NCI-H2171 (cell line): ENCODE data around the gene ZZZ3.
"Not testable (repeated sequence)": the region's sequence is repeated elsewhere in the genome, so short reads cannot be mapped to it uniquely, and the experiment has no call there.

Experiments
- DNase-seq: peaks from one replicate; lab custom pipeline; 2025; lab: John Stamatoyannopoulos, UW

The ZZZ3 gene

DNA sequence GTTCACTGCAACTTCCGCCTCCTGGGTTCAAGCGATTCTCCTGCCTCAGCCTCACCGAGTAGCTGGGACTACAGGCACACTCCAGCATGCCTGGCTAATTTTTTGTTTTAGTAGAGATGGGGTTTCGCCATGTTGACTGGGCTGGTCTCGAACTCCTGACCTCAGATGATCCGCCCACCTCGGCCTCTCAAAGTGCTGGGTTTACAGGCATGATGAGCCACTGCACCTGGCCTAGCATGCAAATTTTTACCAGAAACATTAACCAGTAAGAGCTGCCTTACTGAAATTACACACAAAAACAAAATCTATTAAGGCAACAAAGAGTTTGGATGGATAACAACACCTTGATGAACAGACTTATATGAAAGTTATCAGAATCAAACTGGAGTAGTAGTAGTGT is 12.1 kb downstream of the ZZZ3 start:
- no peak for DNase-seq

DNA sequence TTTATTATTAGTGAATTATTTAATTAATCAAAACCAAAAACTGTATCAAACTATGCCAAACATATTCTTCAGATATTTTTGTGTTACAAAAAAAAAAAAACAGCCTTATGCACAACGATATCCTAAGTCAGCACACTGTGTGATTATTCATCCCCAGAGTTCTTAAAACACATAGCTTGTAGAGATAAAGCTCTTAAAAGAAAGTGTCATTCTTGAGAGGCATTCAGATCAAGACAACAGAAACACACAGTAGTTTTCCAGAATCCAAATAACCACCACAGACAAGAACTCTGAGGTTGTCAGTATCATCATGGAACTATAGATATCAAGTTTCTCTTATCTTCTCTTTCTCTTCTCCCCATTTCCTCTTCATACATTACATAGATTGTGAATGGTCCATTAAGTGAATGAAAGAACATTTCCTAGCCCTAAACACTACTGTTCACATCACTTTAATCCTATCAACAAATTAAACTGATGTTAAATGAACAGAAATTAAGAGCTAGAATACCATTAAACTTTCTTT is 13.5 kb downstream of the ZZZ3 start:
- DNase-seq = no peak

DNA sequence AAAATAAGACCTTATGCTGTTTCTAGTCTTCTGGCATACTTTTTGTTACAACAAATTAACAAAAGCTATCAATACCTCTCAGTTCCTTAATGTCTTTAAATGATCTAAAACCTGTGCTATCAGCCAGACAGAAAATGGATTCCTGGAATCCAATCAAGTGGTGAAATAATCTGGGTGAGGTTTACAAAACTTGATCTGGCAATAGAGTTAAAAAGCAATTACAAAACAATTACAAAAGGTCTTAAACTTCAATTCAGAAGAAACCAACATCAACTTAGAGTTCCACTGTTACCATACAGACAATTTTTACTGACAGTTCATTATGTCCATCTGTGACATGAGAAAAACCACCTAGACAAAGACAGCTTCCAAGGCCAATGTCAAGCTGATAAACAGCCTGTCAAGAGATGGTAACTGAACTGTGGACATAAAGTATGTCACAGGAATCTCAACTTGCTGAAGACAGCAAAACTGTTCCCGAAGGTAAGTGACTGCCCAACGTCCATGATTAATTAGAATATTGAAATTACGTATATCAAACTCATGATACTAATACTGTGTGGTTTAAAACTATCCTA is 17.4 kb downstream of the ZZZ3 start:
- no peak for DNase-seq

DNA sequence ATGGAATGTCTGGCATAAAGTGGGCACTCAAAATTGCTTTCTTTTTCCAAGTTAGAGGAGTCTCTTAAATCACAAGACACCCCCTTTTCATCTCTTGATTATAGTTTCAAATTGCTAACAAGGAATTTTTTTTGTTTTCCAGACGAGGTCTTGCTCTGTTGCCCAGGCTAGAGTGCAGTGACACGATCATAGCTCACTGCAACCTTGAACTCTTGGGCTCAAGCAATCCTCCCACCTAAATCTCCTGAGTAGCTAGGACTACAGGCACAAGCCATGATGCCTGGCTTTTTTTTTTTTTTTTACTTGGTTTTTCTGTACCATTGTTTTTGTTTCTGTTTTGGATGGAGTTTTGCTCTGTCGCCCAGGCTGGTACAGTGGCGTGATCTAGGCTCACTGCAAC is 20.8 kb downstream of the ZZZ3 start:
- no peak for DNase-seq

DNA sequence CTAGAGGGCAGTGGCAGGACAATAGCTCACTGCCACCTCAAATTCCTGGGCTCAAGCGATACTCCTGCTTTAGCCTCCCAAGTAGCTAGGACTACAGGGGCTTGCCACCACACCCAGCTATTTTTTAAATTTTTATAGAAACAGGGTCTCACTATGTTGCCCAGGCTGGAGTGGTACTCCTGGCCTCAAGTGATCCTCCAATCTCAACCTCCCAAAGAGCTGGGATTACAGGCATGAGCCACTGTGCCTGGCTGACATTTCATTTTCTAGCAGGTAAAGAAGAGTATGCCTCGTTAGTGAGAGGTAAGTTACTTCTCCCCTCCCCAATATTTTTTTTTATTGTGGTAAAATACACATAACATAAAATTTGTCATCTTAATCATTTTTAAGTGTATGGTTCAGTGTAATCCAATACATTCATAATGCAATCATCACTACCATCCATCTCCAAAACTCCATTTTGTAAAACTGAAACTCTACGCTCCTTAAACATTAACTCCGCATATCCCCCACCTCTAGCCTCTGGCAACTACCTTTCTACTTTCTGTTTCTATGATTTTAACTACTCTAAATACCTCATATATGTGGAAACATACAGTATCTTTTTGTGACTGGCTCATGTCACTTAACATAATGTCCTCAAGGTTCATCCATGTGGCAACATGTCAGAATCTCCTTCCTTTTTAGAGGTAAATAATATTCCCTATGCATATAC is 22.4 kb downstream of the ZZZ3 start:
- no peak for DNase-seq

DNA sequence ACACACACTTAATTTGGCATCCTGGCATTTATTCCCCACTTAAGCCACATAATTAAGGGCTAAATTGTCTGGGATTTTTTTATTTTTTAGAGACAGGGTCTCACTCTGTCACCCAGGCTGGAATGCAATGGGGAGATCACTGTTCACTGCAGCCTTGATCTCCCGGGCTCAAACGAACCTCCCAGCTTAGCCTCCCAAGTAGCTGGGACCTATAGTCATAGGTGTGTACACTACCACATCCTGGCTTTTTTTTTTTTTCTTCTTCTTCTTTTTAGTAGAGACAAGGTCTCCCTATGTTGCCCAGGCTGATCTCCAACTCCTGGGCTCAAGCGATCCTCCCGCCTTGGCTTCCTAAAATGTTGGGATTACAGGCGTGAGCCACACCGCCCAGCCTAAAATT is 24.2 kb downstream of the ZZZ3 start:
- DNase-seq = no peak

DNA sequence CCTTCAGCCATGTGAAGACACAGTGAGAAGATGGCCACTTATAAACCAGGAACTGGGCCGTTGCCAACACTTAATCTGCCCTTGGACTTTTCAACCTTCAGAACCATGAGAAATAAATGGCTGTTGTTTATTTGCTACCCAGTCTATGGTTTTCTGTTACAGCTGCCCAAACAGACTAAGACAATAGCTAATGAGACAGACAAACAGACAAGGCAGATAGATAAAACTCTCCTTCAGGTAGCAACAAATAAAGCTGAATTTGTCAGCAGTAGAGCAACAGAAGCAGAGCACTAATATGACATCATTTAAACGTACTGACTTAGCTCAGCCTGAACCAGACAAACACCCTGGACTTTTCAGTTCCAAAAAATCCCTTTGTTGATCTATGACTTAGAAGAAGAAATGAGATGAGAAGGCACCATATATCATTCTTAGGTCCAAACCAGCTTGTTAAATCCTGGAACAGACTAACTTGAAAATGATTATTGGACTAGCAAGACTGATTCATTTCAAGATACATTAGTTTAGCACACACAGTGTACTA is 27.0 kb downstream of the ZZZ3 start:
- no peak for DNase-seq

DNA sequence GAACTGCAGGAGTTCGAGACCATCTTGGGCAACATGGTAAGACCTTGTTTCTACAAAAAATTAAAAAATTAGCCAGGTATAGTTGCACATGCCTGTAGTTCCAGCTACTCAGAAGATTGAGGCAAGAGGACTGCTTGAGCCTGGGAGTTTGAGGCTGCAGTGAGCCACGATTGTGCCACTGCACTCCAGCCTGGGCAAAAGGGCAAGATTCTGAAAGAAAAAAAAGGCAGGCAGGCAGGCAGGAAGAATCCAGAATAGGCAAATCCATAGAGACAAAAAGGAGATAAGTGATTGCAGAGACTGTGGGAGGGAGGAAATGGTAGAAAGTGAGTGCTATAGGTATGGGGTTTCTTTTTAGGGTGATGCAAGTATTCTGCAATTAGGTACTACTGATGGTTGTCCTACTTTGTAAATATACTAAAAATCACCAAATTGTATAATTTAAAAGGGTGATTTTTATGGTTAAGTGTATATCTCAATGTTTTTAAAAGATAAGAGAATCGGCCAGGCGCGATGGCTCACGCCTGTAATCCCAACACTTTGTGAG is 29.4 kb downstream of the ZZZ3 start:
- DNase-seq = no peak

DNA sequence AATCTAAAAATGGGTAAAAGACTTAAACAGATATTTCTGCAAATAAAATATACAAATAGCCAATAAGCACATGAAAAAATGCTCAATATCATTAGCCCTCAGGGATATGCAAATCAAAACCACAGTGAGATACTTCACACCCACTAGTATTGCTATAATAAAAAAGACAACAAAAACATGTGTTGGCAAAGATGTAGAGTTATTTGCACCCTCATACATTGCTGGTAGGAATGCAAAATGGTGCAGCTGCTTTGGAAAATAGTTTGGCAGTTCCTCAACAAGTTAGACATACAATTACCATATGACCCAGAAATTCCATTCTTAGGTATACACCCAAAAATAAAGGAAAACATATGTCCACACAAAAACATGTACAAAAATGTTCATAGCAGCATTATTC is 30.2 kb downstream of the ZZZ3 start:
- no peak for DNase-seq

DNA sequence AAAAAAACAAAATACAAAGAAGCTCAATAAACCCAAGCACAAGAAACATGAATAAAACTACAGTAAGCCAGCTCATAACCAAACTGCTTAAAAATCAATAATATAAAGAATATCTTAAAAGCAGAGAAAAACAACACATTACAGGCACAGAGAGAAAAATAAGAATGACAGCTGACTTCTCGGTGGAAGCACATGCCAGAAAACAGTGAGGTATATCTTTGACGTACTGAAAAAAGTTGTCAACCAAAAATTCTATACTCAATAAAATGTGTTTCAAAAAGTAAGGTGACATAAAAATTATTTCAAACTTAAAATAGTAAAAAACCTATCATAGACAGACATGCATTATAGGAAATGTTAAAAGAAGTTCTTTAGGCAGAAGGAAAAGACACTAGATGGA is 33.3 kb downstream of the ZZZ3 start:
- no peak for DNase-seq

DNA sequence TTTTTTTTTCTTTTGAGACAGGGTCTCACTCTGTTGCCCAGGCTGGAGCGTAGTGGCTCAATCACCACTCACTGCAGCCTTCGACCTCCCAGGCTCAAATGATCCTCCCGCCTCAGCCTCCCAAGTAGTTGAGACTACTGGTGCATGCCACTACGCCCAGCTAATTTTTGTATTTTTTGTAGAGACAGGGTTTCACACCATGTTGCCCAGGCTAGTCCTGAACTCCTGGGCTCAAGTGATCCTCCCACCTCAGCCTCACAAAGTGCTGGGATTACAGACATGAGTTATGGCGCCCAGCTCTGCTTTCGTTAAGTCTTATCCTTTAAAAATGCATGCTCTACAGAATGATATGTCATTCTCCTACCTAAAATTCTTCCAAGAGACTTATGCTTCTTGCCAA is 36.2 kb downstream of the ZZZ3 start:
- DNase-seq = not testable (repeated sequence)

DNA sequence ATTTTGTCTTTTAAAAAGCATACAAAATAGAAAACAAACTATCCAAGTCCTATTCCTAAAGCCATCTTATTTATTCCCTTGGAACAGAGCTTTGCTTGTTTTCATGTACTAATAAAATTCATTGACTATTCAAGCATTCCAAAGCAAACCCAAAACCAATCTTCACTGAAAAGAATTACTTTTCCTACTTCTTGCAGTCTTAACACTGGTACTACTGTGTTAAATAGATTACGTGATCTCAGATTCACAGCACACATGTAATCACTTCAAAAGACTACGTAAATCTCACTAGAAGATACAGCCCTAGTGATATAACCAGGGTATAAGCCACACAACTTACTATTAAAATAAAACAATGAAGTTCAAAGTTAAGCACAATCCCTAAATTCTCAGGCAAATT is 39.0 kb downstream of the ZZZ3 start:
- no peak for DNase-seq

DNA sequence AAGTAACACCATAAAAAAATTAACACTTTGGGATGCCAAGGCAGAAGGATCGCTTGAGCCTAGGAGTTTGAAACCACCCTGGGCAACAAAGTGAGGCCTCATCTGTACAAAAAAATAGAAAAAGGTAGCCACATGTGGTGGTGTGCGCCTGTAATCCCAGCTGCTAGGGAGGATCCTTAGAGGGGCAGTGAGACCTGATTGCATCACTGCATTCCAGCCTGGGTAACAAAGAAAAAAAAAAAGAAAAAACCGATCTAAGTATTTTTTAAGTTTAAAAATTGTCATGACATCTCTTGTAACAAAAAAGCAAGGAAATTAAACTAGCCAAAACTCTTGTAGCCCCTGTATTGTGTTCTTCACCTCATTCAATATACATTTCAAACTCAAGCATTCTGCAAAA is 39.5 kb downstream of the ZZZ3 start:
- no peak for DNase-seq

DNA sequence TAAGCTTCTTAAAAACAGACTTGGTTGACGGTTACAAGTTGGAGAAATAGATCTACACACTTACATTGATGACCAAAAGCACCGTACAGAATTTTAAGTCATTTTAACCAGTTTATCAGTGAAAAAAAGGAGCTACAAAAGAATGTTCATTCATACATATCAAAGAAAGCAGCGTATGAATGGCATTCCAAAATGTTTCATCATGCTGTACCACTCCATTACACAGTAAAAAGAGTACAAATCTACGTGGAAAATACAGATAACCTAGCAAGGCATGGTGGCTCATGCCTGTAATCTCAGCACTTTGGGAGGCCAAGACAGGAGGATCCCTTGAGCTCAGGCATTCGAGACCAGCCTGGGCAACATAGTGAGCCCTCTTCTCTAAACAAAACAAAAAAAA is 40.3 kb downstream of the ZZZ3 start:
- DNase-seq = no peak

DNA sequence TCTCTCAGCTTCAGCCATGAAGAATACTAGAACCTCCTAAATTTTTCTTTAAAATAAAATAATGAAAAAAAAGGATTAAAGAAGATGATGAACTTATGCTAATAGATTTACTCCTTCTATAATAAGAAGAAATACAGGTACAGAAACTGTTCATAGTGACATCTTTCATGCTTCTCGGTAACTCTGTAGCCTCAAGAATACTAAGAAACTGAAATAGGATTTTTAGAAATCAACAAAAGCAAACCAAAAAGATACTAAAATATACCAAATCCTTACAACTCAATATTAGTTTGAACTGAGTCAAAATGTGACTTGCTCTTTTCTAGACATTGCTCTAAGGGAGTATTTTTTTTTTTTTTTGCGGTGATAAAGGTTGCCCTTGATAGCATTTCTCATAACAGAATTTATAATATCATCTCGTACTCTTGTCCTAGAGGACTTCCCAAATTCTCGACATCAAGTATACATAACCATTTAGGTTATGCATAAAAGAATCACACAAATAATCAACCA is 42.8 kb downstream of the ZZZ3 start:
- DNase-seq = no peak

DNA sequence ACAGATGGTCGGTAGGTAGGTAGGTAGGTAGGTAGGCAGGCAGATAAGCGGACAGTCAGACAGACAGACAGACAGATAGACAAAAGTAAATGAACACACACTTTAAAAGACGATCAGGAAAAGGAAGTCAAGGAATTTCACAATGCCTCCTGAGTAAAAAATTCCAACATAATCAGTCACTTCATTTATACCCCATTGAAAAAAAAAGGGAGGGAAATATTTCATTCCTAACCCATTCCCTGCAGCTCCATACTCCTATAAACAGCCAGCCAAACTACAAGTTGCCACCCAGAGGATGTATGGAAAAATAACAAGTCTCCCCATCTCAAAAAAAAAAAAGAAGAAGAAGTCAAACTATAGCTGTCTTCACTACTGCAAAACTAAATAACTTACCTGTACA is 43.4 kb downstream of the ZZZ3 start:
- no peak for DNase-seq

DNA sequence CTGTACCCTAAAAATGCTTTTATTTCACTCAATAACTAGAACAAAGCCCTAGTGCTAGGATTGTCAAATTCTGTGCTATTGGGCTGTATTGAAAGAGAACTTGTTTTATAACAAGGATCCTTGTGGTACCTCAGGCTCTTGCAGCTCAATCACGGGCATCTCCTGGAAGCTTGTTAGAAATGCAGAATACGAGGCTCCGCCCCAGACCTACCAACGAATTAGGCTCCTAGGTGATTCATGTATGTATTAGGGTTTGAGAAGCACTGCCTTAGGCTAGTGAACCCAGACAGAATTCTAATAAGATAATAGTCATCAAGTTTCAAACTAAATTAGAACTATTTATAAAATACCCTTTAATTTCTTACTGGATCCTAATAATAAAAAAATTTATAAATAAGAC is 45.6 kb downstream of the ZZZ3 start:
- DNase-seq = no peak
